ENCODE data around the gene ZCCHC7.
A peak's percentile ranks its signal among the peaks of the same experiment; 100 is the strongest.

ZCCHC7 gene

DNA sequence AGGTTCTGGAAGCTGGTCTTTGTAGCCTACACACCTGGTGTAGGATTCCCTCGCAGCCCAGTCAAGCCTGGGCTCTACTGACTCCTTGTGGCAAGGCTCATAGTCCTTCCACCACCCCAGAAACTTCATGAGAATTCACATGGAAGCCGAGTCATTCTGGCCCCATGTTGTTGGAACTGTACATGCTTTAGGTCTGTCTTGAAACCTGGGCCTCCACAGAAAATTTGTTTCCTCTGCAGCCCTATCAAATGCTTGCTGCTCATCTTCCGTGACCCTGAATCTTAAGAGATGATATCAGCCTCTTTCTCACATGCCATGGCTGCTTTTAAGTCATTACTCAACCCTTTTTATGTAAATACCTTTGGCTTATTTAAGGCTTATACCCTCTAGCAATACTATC lies 188.8 kb downstream of the ZCCHC7 start:
- no peaks in the 10 kb centered on the region for H3K9me3 Mint-ChIP-seq

DNA sequence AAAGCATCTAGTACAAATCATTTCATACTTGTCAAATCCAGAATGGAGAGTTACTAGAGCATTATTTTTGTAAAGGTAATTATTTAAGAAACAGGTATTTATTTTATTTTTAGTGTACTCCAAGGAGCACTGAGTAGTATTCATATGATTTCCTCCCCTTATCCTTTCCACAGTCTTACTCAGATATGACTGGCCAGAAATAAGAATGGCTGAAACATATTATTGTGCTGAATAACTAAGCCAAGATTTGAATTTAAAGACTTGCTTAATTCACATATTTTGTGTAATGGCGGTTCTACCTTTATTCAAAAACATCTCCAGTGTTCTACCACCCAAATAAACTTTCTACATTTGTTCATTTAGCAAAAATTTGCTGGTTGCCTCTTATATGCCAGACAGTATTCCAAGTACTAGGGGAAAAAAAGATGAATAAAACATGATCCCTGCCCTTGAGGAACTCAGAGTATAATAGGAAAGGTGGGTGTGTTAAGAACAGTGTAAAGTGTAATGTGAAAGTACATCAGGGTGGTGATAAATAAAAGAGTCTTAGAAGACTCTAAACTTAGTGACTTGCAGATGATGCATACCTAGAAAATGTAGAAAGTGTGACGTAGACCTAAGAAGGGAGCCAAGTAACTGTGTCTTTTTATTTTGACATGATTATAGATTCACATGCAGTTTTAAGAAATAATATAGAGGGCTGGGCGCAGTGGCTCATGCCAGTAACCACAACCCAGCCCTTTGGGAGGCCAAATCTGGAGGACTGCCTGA lies 191.7 kb downstream of the ZCCHC7 start:
- DNase-seq, result no peak
- Mint-ChIP-seq H3K27me3 (ENCODE audit: low read depth, poor library complexity) (no peaks in the 10 kb centered on the region), H3K27ac (no peak overlapping the region), H3K36me3 (ENCODE audit: low read depth) (peaks cover 9% of the 10 kb centered on the region), H3K4me1 (no peaks in the 10 kb centered on the region), H3K4me3 (no peak overlapping the region), H3K9me3 (no peaks in the 10 kb centered on the region)
- TF ChIP-seq, protein P1, sequence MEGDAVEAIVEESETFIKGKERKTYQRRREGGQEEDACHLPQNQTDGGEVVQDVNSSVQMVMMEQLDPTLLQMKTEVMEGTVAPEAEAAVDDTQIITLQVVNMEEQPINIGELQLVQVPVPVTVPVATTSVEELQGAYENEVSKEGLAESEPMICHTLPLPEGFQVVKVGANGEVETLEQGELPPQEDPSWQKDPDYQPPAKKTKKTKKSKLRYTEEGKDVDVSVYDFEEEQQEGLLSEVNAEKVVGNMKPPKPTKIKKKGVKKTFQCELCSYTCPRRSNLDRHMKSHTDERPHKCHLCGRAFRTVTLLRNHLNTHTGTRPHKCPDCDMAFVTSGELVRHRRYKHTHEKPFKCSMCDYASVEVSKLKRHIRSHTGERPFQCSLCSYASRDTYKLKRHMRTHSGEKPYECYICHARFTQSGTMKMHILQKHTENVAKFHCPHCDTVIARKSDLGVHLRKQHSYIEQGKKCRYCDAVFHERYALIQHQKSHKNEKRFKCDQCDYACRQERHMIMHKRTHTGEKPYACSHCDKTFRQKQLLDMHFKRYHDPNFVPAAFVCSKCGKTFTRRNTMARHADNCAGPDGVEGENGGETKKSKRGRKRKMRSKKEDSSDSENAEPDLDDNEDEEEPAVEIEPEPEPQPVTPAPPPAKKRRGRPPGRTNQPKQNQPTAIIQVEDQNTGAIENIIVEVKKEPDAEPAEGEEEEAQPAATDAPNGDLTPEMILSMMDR (IDR thresholded peaks at IDR 0.05), result no peak

More for the DNA sequence above, 188.8 kb downstream of the ZCCHC7 start:
- Mint-ChIP-seq H3K36me3 (ENCODE audit: low read depth) (peaks cover 17% of the 10 kb centered on the region), H3K4me3 (no peak overlapping the region), H3K27me3 (ENCODE audit: low read depth, poor library complexity) (no peaks in the 10 kb centered on the region), H3K4me1 (no peaks in the 10 kb centered on the region), H3K27ac (no peak overlapping the region)
- TF ChIP-seq, protein P1 (IDR thresholded peaks at IDR 0.05), result no peak
- no peak for DNase-seq

DNA sequence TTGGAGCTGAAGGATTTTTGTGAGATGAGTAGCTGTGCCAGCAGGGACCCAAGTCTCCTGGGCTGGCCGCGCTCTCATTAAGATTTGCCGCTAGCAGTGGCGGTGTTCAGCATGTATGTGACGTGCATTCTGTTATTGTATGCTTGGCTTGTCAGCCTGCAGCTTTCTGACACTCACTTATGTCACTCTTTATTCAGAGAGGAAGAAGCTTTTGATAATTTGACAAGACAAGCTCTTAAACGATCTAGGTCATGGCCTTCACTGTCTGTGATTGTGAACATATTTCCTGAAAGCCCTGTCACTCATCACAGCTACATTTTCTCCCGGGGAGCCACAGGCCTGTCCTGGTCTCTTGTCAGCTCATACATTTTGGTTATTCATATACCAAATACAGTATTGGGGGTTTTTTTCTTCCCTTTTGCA lies 203.9 kb downstream of the ZCCHC7 start:
- H3K27ac Mint-ChIP-seq, result peak overlapping the region; percentile 10
- no peaks in the 10 kb centered on the region for H3K27me3 Mint-ChIP-seq (ENCODE audit: low read depth, poor library complexity)
- TF ChIP-seq, protein P1 (IDR thresholded peaks at IDR 0.05), result no peak
- peaks cover 7% of the 10 kb centered on the region for H3K9me3 Mint-ChIP-seq
- no peak overlapping the region for H3K4me3 Mint-ChIP-seq
- DNase-seq, result no peak
- H3K36me3 Mint-ChIP-seq (ENCODE audit: low read depth), result peaks cover 18% of the 10 kb centered on the region
- peaks cover 13% of the 10 kb centered on the region for H3K4me1 Mint-ChIP-seq

DNA sequence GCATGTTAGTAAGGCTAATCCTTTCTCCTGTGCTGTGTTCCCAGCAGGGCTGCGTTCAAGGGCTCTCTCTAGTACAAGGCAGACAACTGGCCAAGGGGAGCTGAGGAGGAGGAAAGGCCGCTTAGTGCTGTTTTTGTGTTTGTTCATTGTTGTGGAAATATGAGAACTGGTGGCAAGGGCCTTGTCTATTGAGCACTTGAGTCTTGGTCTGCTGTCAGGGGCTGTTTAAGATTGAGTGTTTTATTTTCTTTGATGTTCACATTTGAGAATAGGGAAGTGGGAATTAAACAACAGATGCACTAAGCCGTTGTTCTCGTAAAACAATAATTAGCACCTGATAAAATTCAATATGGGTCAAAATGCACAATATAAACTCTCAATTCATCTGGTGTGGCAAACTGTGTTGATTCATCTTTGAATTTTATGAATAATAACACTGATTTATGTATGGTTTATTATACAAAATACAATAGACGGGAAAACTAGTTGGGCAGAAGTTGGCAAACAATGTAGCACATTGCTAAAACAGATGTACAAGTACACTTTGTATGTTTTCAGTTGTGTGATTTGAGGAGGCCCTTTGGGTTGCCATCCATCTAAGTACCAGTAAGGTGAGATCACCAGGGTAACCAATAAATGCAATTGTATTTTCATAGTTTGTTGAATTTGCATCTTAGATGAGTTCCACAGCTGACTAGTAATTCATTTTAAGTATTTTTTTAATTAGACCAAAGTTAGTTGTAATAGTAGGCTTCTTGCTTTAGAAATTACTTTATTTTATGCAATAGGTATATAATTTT lies 204.5 kb downstream of the ZCCHC7 start:
- Mint-ChIP-seq H3K4me1 (peaks cover 13% of the 10 kb centered on the region), H3K4me3 (no peak overlapping the region), H3K27me3 (ENCODE audit: low read depth, poor library complexity) (no peaks in the 10 kb centered on the region), H3K36me3 (ENCODE audit: low read depth) (peaks cover 13% of the 10 kb centered on the region), H3K9me3 (peaks cover 7% of the 10 kb centered on the region), H3K27ac (peak overlapping the region; percentile 10)
- DNase-seq, result no peak
- TF ChIP-seq, protein P1 (IDR thresholded peaks at IDR 0.05), result no peak

DNA sequence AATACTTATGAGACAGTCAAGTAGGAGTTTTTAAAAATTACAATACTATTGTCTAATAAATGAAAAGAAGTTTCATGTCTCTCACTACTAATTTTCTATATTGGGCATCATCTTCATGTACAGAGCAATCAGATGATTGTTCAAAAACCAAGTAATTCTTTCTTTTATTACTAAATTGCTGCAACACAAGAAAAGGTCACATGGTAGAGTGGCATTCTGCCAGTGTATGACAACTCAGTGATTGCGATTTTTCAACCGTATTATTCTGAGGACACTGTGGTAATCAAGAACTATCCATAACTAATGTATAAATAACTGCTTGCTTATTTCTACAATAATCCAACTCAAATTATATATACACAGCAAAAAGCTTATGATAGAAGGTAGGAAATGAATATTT lies 205.4 kb downstream of the ZCCHC7 start:
- no peaks in the 10 kb centered on the region for H3K27me3 Mint-ChIP-seq (ENCODE audit: low read depth, poor library complexity)
- no peak overlapping the region for H3K27ac Mint-ChIP-seq
- TF ChIP-seq, protein P1 (IDR thresholded peaks at IDR 0.05), result no peak
- peaks cover 5% of the 10 kb centered on the region for H3K36me3 Mint-ChIP-seq (ENCODE audit: low read depth)
- H3K4me1 Mint-ChIP-seq, result peaks cover 13% of the 10 kb centered on the region
- no peak overlapping the region for H3K4me3 Mint-ChIP-seq
- H3K9me3 Mint-ChIP-seq, result peaks cover under 1% of the 10 kb centered on the region
- DNase-seq, result no peak
